IPS-18a (cell line): Measurements from ENCODE around the gene CD52.

Source experiments
- H3K27ac ChIP-seq: one replicate; pipeline ENCODE4 v1.5.1; 2013; ENCODE audit warnings: low read length
- H3K27me3 ChIP-seq: one replicate; pipeline ENCODE4 v1.6.1; 2013; ENCODE audit warnings: mild to moderate bottlenecking, low read length; ENCODE audit not compliant: control insufficient read depth, insufficient read depth
- H3K36me3 ChIP-seq: one replicate; pipeline ENCODE4 v1.6.1; 2013; ENCODE audit warnings: low read depth, low read length; ENCODE audit not compliant: control insufficient read depth
- H3K4me1 ChIP-seq: one replicate; pipeline ENCODE4 v1.6.1; 2013; ENCODE audit warnings: low read depth, low read length; ENCODE audit not compliant: control insufficient read depth
- H3K4me3 ChIP-seq: one replicate; pipeline ENCODE4 v1.5.1; 2013; ENCODE audit warnings: low read length
- H3K9ac ChIP-seq: one replicate; pipeline ENCODE4 v1.6.1; 2013; ENCODE audit warnings: mild to moderate bottlenecking, low read length, moderate library complexity
- H3K9me3 ChIP-seq: one replicate; pipeline ENCODE4 v1.6.1; 2013; ENCODE audit warnings: low read depth, low read length; ENCODE audit not compliant: control insufficient read depth

CD52 gene, protein sequence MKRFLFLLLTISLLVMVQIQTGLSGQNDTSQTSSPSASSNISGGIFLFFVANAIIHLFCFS

DNA sequence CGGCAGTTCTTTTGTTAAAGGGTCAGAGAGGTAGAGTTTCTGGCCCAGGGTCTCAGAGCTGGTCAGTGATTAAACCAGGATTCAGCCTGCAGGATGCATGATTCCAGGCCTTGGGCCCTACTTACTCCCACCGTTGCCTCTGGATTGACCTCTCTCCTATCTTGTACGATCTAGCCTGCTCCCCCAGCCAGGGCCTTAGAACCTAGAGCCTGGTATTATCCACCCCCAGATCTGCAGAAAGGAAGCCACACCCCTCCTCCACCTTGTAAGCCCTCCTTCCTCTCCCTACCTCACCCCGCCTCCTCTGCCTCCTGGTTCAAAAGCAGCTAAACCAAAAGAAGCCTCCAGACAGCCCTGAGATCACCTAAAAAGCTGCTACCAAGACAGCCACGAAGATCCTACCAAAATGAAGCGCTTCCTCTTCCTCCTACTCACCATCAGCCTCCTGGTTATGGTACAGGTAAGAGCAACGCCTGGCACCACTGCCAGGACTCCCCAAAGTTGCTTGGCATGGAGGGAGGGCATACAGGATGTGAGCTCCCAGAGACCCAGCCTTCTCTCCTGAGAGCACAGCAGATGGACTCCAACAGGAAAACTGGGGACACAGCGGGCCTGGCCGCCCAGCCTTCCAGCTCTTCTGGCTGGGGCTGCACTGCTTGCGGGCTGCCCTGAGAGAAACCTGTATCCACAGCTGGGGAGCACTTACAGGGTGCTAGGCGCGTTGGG lies at the start of gene CD52:
CD52 (plus strand) TSS at position 347 of the 726 bp plus-strand sequence; CDS start at position 407, 60 bp downstream.
- Histone ChIP-seq H3K9ac (no peak within 1 kb of the TSS), H3K4me1 (no peaks in the 10 kb centered on the region), H3K4me3 (no peak within 1 kb of the TSS), H3K27me3 (no peaks in the 10 kb centered on the region), H3K9me3 (no peaks in the 10 kb centered on the region), H3K27ac (no peak within 1 kb of the TSS), H3K36me3 (no peaks in the 10 kb centered on the region)

DNA sequence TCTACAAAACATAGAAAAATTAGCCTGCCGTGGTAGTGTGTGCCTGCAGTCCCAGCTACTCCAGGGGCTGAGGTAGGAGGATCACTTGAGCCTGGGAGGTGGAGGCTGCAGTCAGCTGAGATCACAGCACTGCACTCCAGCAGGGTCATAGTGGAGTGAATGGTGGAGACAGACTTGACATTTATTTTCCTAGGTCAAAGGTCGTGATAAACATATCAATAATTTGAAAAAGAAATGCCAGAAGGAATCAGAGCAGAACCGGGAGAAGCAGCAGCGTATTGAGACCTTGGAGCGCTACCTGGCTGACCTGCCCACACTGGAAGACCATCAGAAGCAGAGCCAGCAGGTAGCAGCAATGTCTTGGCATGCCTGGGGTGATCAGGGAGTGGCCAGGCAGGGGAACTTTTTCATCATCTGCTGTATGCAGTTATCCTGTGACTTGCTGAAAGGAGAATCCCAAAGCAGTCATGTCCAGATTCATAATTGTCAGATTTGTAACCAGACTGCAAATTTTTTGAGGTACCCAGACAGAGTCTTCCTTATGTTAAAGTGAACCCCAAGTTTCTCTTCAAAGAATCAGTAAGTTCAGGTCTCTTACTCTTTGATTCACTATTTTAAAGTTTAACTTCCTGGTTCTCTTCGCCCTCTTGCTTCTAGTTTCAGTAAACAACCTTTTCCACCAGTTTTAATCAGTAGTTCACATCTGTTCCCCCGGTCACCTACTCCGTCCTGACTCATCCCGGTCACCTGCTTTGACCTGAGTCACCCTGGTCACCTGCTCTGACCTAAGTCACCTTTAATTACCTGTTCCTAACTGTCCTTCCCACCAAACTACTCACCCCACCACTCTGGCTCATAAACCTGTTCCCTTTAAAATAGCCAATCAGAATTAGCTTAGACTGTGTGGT lies 49.2 kb upstream of the CD52 start:
- Histone ChIP-seq H3K36me3 (peaks cover 70% of the 10 kb centered on the region), H3K4me1 (no peaks in the 10 kb centered on the region), H3K9ac (no peak overlapping the region), H3K9me3 (peaks cover 4% of the 10 kb centered on the region), H3K27ac (no peak overlapping the region), H3K27me3 (no peaks in the 10 kb centered on the region), H3K4me3 (no peak overlapping the region)

DNA sequence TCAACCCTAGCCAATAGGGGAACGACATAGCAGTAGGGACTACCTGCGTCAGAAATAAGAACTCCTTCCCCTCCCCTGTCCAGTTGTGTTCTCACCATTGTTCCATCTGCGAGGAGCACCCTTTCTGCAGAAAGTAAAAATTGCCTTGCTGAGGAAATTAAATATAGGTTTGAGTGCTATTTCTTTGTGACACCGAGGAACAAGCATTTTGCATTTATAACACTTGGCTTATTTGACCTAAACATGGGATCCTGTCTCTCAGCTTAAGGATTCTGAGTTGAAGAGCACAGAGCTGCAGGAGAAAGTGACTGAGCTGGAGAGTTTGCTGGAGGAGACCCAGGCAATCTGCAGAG lies 48.6 kb upstream of the CD52 start:
- Histone ChIP-seq H3K4me3 (no peak overlapping the region), H3K27ac (no peak overlapping the region), H3K9me3 (peaks cover 4% of the 10 kb centered on the region), H3K9ac (no peak overlapping the region), H3K36me3 (peaks cover 64% of the 10 kb centered on the region), H3K27me3 (no peaks in the 10 kb centered on the region), H3K4me1 (no peaks in the 10 kb centered on the region)

DNA sequence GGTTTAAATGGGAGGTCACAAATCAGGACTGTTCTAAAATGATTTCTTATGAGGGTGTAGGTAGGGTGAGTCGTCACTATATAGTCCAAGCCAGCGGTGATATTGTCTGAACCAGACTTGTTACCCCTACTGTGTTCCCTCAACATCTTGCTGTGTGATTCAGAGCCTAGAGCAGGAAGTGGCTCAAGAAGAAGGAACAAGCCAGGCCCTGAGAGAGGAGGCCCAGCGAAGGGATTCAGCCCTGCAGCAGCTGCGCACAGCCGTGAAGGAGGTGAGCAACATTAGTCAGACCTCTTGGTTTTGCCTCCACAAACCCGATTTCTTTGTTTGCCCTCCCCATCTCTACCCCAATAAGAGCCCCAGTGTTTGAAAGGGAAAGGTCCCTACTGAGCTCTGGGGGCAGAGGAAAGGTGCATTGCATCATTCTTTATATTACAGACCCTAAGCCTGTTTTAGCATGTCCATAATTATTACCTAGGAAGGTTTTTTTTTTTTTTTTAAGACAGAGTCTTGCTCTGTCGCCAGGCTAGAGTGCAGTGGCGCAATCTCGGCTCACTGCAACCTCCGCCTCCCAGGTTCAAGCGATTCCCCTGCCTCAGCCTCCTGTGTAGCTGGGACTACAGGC lies 42.8 kb upstream of the CD52 start:
- Histone ChIP-seq H3K27ac (no peak overlapping the region), H3K4me3 (no peak overlapping the region), H3K27me3 (no peaks in the 10 kb centered on the region), H3K36me3 (peaks cover 62% of the 10 kb centered on the region), H3K9me3 (no peaks in the 10 kb centered on the region), H3K4me1 (peaks cover 8% of the 10 kb centered on the region), H3K9ac (peak overlapping the region; percentile 9)

DNA sequence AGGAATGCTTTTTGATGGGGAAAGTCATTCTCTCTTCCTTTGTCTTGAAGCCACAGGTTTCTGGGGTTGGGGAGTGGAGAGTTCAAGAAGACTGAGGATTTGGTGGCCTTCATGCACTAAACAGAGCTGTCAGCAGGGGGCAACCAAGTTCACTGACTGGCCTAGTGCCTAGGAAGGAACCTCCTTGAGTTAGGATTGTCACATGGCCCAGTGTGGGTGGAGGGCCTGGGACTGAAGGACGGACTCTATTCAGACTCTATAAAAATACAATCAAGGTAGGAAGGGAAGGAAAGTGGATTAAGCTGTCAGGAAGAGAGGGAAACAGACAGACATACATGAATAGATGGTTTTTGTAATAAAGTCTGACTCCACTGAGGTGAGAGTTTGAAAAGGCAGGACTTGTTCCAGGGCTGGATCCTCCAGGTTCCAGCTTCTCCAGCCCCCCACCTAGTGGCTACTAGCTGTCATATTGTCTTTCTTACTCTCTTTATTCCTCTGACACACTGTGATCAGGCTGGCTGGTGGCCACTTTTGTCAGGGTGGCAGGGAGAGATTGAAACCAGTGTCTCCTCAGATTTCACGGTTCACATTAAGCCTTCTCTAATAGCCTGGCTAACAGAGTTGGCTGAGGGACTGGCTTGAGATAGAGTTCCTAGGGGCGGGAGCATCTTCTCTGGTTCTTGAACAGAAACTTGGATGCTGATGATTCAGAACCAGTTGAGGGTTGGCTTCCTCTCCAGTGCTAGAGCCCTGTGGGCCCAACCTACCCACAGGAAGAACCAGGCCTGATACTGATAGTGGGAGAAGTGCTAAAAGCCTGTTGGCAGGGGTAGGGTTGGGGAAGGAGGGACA lies 42.0 kb upstream of the CD52 start:
- no peak overlapping the region for H3K9ac ChIP-seq
- H3K27me3 ChIP-seq, result no peaks in the 10 kb centered on the region
- H3K4me3 ChIP-seq, result no peak overlapping the region
- H3K4me1 ChIP-seq, result peaks cover 8% of the 10 kb centered on the region
- H3K9me3 ChIP-seq, result no peaks in the 10 kb centered on the region
- peaks cover 53% of the 10 kb centered on the region for H3K36me3 ChIP-seq
- H3K27ac ChIP-seq, result no peak overlapping the region

DNA sequence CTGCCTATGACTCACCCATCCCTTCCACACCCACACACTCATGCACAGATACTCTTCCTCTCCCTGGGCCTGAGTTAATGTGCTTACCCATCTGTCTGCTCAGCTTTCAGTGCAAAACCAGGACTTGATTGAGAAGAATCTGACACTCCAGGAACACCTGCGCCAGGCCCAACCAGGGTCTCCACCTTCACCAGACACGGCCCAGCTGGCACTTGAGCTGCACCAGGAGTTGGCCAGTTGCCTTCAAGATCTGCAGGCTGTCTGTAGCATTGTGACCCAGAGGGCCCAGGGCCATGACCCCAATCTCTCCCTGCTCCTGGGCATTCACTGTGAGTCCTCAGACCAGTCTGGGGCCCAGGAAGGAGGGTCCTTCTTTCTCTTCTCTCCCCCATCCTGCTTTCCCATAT lies 41.3 kb upstream of the CD52 start:
- H3K27ac ChIP-seq, result no peak overlapping the region
- no peaks in the 10 kb centered on the region for H3K27me3 ChIP-seq
- peaks cover 15% of the 10 kb centered on the region for H3K4me1 ChIP-seq
- no peak overlapping the region for H3K4me3 ChIP-seq
- H3K9ac ChIP-seq, result no peak overlapping the region
- H3K9me3 ChIP-seq, result no peaks in the 10 kb centered on the region
- H3K36me3 ChIP-seq, result peaks cover 47% of the 10 kb centered on the region

DNA sequence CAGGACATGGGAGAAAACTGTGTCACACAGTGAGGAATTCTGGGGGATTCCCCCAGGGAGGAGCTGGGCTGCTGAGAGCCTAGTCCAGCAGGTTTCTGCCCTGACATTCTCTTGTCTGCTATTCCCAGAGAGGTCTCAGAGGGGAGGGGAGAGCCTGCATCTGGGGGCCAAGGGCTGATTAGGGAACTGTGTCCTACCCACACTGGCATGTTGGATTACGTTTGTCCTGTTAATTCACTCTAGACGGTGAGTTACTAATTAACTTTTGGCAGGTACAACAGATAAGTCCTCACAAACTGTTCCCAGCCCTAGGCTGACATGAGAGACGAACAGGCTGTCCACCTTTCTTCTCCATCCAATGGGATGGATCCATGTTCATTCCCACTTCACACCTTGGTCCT lies 40.5 kb upstream of the CD52 start:
- H3K4me3 ChIP-seq, result no peak overlapping the region
- no peaks in the 10 kb centered on the region for H3K9me3 ChIP-seq
- H3K4me1 ChIP-seq, result peaks cover 19% of the 10 kb centered on the region
- H3K9ac ChIP-seq, result no peak overlapping the region
- no peak overlapping the region for H3K27ac ChIP-seq
- peaks cover 39% of the 10 kb centered on the region for H3K36me3 ChIP-seq
- H3K27me3 ChIP-seq, result no peaks in the 10 kb centered on the region

DNA sequence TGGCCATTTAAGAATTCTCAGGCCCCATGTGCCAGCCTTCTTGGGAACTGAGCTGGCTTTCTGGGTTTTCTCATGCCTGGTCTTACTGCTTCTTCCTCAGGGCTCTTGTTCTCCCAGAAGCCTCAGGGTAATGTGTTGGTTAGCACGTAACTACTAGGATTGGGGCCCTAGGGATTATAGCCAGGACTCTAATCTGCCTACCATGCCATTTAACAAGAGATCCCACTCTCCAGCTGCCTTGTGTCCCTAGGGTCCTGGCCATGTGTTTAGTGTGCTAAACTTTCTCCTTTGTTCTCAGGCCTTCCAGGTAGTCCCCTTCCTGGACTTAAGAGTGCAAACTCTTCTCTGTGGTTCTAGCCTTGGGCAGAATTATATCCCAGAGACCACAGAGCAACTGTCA lies 40.0 kb upstream of the CD52 start:
- Histone ChIP-seq H3K4me3 (no peak overlapping the region), H3K27me3 (no peaks in the 10 kb centered on the region), H3K9ac (no peak overlapping the region), H3K4me1 (peaks cover 24% of the 10 kb centered on the region), H3K36me3 (peaks cover 38% of the 10 kb centered on the region), H3K9me3 (no peaks in the 10 kb centered on the region), H3K27ac (no peak overlapping the region)

- peaks cover 25% of the 10 kb centered on the region for H3K4me1 ChIP-seq
- no peak overlapping the region for H3K4me3 ChIP-seq
- no peaks in the 10 kb centered on the region for H3K9me3 ChIP-seq
- no peak overlapping the region for H3K9ac ChIP-seq
- H3K27ac ChIP-seq, result no peak overlapping the region
- peaks cover 33% of the 10 kb centered on the region for H3K36me3 ChIP-seq
- no peaks in the 10 kb centered on the region for H3K27me3 ChIP-seq
These were observed 39.5 kb upstream of the CD52 start for GRCh38 chr1:26278303-26278702.

DNA sequence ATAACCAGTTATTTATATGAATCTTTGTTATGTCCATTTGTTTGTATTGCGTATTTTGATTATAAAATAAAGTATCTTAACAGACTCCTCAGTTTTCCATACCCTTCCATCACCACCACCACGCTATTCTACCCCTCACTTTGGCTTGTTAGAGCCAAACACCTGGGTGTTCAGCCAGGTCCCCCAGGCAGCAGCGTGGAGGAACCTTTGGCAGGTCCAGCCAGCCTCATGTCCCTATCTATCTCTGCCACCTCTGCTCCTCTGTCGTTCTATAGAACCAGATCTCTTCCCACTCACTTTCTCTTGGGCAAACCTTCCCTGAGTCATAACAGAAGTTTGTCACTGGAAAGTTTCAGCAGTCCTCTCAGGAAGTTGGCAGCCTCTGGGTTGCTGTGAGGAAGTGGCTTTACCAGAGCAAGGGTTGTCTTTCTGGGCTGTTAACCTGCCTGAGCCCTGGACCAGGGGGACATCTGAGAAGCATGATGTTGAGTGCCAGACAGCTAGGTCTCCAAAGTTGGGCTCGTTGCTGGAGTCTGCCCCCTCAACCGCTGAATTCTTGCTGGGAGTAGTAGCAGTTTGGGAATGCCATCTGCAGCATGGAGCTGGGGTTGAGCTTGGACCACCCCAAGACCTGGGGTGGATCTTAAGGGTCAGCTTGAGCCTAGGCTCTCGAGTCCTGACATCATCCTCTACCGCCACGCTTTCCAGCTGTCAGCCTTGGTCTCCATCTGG lies 38.9 kb upstream of the CD52 start:
- no peaks in the 10 kb centered on the region for H3K27me3 ChIP-seq
- H3K4me3 ChIP-seq, result peak overlapping the region; percentile 70
- H3K27ac ChIP-seq, result no peak overlapping the region
- H3K9ac ChIP-seq, result no peak overlapping the region
- H3K9me3 ChIP-seq, result no peaks in the 10 kb centered on the region
- peaks cover 30% of the 10 kb centered on the region for H3K36me3 ChIP-seq
- peaks cover 25% of the 10 kb centered on the region for H3K4me1 ChIP-seq
